K562 (cell line): ENCODE measurements around the gene FAM89B. TPM values are rescaled to one million over a fixed set of nuclear protein-coding genes. Genes with fewer than 3 reads are reported as not detected.
A peak's percentile ranks its signal among the peaks of the same experiment; 100 is the strongest.

Source experiments
- ARHGAP35 ChIP-seq: fragments of 450-650 bp; IDR thresholded peaks from 2 replicates; pipeline ENCODE4 v1.6.1; 2018; ENCODE audit not compliant: partially characterized antibody
- ARID2 ChIP-seq: fragments of 450-650 bp; IDR thresholded peaks from 2 replicates; pipeline ENCODE4 v1.6.1; 2017; ENCODE audit warnings: antibody characterized with exemption, mild to moderate bottlenecking
- ELF1 ChIP-seq: fragments of 200-800 bp; sonication (Bioruptor generic); IDR thresholded peaks from 2 replicates; pipeline ENCODE4 v1.6.1; 2016; ENCODE audit warnings: missing genetic modification characterization, missing compliant biosample characterization
- ETV5 ChIP-seq: sonication (generic); formaldehyde crosslinking; IDR thresholded peaks from 2 replicates; pipeline ENCODE4 v1.4.0; 2020; ENCODE audit warnings: low read depth, mild to moderate bottlenecking, missing genetic modification reagents
- FOS ChIP-seq: IDR thresholded peaks from 3 replicates; pipeline ENCODE4 v1.6.1; 2011; ENCODE audit not compliant: insufficient read length; ENCODE audit errors: extremely low read depth
- FOSL1 ChIP-seq: fragments of 200-800 bp; sonication (Bioruptor generic); conservative IDR thresholded peaks from 2 replicates; pipeline ENCODE4 v1.6.1; 2016; ENCODE audit warnings: missing genetic modification characterization, missing compliant biosample characterization
- GABPB1 ChIP-seq: sonication (generic); formaldehyde crosslinking; IDR thresholded peaks from 2 replicates; pipeline ENCODE4 v1.8.0; 2022; ENCODE audit warnings: mild to moderate bottlenecking, missing genetic modification reagents
- MXI1 ChIP-seq: IDR thresholded peaks from 2 replicates; pipeline ENCODE4 v1.6.1; 2011; ENCODE audit warnings: low read depth, mild to moderate bottlenecking, improper control_type of control experiment, low read length
- NFE2L1 ChIP-seq: fragments of 450-650 bp; IDR thresholded peaks from 2 replicates; pipeline ENCODE4 v1.6.1; 2016; ENCODE audit warnings: missing genetic modification characterization, low read depth, mild to moderate bottlenecking, missing compliant biosample characterization, moderate library complexity, borderline replicate concordance
- NR1H2 ChIP-seq: sonication (generic); formaldehyde crosslinking; IDR thresholded peaks from 2 replicates; pipeline ENCODE4 v1.4.0; 2020; ENCODE audit warnings: mild to moderate bottlenecking, missing genetic modification reagents
- PML ChIP-seq: IDR thresholded peaks from 2 replicates; pipeline ENCODE4 v1.6.1; 2012; ENCODE audit warnings: low read length, inconsistent platforms
- RCOR1 ChIP-seq, 2 experiments: IDR thresholded peaks; 2 replicates each; pipeline ENCODE4 v1.6.1; 2012; ENCODE audit warnings: low read depth in 2 of 2, low read length in 2 of 2, borderline replicate concordance in 1 of 2, improper control_type of control experiment in 1 of 2
- SMAD1 ChIP-seq: fragments of 150-350 bp; IDR thresholded peaks from 2 replicates; pipeline ENCODE4 v1.6.1; 2014; ENCODE audit warnings: low read length, low read depth; ENCODE audit not compliant: partially characterized antibody
- SMAD3 ChIP-seq: fragments of 450-650 bp; formaldehyde crosslinking; conservative IDR thresholded peaks from 2 replicates; pipeline ENCODE4 v1.4.0; 2020; ENCODE audit warnings: mild to moderate bottlenecking
- ZBTB7A ChIP-seq: IDR thresholded peaks from 2 replicates; pipeline ENCODE4 v1.6.1; 2011; ENCODE audit warnings: low read depth, mild to moderate bottlenecking, low read length, moderate library complexity, borderline replicate concordance; ENCODE audit not compliant: control insufficient read depth
- ZNF146 ChIP-seq: IDR thresholded peaks from one replicate; pipeline ENCODE4 v1.6.1; 2018; ENCODE audit warnings: missing compliant biosample characterization; ENCODE audit not compliant: unreplicated experiment
- ZNF384 ChIP-seq: IDR thresholded peaks from 2 replicates; pipeline ENCODE4 v1.6.1; 2012; ENCODE audit warnings: low read depth, low read length, improper control_type of control experiment
- polyA plus RNA-seq, 8 experiments: library from polyadenylated mRNA; depleted of rRNA in 4 of 8; stranded (reverse) in 5 of 8; unstranded in 3 of 8; fragments of >200 nt; fragmentation: Nextera tagmentation in 2 of 8; fragmentation: Illumina TruSeq in 1 of 8; extraction: Ambion mirVana in 2 of 8; extraction: Trizol in 1 of 8; gene quantifications; 2 replicates each; pipeline versions ENCODE4 v1.2.1 to v1.2.3, GENCODE V29; 2011 to 2014; ENCODE audit warnings: inconsistent platforms in 1 of 8, missing spikeins in 1 of 8
- total RNA-seq, 7 experiments: library from RNA; depleted of rRNA in 6 of 7; stranded (reverse); fragments of >200 nt in 6 of 7; fragmentation: Illumina TruSeq in 2 of 7; extraction: Trizol in 2 of 7; gene quantifications; 2 replicates each; pipeline versions ENCODE4 v1.2.1 to v1.2.3, GENCODE V29; 2011 to 2021; ENCODE audit warnings: low replicate concordance in 1 of 7
- TF ChIP-seq, protein P1 (sequence below): fragments of 250-450 bp; sonication (Bioruptor Pico); IDR thresholded peaks from 2 replicates; pipeline ENCODE4 v1.4.0; 2020; ENCODE audit warnings: borderline replicate concordance
- TF ChIP-seq, protein P2 (sequence below): fragments of 450-650 bp; IDR thresholded peaks from 2 replicates; pipeline ENCODE4 v1.6.1; 2018; ENCODE audit not compliant: partially characterized antibody
- TF ChIP-seq, protein P3 (sequence below): sonication (generic); formaldehyde crosslinking; IDR thresholded peaks from 2 replicates; pipeline ENCODE4 v1.8.1; 2023; ENCODE audit warnings: mild to moderate bottlenecking, missing genetic modification reagents
- TF ChIP-seq, protein P4 (sequence below): fragments of 450-650 bp; IDR thresholded peaks from 2 replicates; pipeline ENCODE4 v1.6.1; 2016; ENCODE audit warnings: borderline replicate concordance

FAM89B gene
- total and polyA plus RNA-seq, 9 of the 15 experiments (the other 6 are each of a cell fraction or from before 2014, with no cell fraction given), result 0.32 to 27.6 (median 11.9) TPM

DNA sequence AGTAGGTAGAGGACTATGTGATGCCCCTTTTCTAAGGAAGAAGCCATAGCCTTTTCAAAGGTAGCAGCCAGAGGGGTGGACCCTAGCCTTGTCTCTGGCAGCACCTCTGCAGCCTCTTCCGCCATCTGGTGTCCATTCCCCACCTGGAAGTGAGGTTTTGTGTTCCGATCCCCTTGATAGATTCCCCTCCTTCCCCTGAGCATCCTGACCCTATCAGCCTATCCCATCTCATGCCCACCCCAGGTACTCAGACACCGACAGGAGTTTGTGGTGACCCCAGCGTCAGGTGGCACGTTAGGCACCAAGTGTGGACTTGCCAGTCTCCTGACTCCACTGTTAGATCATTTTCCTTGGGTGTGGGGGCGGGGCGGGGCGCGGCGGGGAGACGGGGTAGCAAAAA is 398 bp upstream of the FAM89B start (continued):
- TF ChIP-seq, protein P1, sequence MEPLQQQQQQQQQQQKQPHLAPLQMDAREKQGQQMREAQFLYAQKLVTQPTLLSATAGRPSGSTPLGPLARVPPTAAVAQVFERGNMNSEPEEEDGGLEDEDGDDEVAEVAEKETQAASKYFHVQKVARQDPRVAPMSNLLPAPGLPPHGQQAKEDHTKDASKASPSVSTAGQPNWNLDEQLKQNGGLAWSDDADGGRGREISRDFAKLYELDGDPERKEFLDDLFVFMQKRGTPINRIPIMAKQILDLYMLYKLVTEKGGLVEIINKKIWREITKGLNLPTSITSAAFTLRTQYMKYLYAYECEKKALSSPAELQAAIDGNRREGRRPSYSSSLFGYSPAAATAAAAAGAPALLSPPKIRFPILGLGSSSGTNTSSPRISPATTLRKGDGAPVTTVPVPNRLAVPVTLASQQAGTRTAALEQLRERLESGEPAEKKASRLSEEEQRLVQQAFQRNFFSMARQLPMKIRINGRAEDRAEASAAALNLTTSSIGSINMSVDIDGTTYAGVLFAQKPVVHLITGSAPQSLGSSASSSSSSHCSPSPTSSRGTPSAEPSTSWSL (CRISPR knock-in tag), result no peak
- TF ChIP-seq RCOR1 (IDR thresholded peaks at IDR 0.05; ENCODE audit: borderline replicate concordance in 1 of 2, low read depth in 2 of 2, low read length in 2 of 2) (0 out of 4 replicates have a peak, but pooled peaks of 1 of the 2 experiments have one; percentile 20), GABPB1 (CRISPR knock-in tag) (peak; percentile 22; the same call in 1 of the 2 replicates), FOSL1 (tag) (no peak), ZBTB7A (no peak), NR1H2 (CRISPR knock-in tag) (no peak), ARID2 (peak; percentile 76; the same call in 1 of the 2 replicates), NFE2L1 (tag) (no peak), ZNF384 (no peak), SMAD1 (no peak), ZNF146 (CRISPR knock-in tag) (no peak), ETV5 (0 out of 2 replicates have a peak, but pooled peaks have one; percentile 38), SMAD3 (no peak), MXI1 (no peak), FOS (no peak), ARHGAP35 (no peak), ELF1 (tag) (0 out of 2 replicates have a peak, but pooled peaks have one; percentile 26), PML (no peak)
- TF ChIP-seq, protein P2, sequence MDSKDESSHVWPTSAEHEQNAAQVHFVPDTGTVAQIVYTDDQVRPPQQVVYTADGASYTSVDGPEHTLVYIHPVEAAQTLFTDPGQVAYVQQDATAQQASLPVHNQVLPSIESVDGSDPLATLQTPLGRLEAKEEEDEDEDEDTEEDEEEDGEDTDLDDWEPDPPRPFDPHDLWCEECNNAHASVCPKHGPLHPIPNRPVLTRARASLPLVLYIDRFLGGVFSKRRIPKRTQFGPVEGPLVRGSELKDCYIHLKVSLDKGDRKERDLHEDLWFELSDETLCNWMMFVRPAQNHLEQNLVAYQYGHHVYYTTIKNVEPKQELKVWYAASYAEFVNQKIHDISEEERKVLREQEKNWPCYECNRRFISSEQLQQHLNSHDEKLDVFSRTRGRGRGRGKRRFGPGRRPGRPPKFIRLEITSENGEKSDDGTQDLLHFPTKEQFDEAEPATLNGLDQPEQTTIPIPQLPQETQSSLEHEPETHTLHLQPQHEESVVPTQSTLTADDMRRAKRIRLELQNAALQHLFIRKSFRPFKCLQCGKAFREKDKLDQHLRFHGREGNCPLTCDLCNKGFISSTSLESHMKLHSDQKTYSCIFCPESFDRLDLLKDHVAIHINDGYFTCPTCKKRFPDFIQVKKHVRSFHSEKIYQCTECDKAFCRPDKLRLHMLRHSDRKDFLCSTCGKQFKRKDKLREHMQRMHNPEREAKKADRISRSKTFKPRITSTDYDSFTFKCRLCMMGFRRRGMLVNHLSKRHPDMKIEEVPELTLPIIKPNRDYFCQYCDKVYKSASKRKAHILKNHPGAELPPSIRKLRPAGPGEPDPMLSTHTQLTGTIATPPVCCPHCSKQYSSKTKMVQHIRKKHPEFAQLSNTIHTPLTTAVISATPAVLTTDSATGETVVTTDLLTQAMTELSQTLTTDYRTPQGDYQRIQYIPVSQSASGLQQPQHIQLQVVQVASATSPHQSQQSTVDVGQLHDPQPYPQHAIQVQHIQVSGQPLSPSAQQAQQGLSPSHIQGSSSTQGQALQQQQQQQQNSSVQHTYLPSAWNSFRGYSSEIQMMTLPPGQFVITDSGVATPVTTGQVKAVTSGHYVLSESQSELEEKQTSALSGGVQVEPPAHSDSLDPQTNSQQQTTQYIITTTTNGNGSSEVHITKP, result peak; percentile 40
- TF ChIP-seq, protein P3, sequence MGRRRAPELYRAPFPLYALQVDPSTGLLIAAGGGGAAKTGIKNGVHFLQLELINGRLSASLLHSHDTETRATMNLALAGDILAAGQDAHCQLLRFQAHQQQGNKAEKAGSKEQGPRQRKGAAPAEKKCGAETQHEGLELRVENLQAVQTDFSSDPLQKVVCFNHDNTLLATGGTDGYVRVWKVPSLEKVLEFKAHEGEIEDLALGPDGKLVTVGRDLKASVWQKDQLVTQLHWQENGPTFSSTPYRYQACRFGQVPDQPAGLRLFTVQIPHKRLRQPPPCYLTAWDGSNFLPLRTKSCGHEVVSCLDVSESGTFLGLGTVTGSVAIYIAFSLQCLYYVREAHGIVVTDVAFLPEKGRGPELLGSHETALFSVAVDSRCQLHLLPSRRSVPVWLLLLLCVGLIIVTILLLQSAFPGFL (CRISPR knock-in tag), result no peak
- TF ChIP-seq, protein P4, sequence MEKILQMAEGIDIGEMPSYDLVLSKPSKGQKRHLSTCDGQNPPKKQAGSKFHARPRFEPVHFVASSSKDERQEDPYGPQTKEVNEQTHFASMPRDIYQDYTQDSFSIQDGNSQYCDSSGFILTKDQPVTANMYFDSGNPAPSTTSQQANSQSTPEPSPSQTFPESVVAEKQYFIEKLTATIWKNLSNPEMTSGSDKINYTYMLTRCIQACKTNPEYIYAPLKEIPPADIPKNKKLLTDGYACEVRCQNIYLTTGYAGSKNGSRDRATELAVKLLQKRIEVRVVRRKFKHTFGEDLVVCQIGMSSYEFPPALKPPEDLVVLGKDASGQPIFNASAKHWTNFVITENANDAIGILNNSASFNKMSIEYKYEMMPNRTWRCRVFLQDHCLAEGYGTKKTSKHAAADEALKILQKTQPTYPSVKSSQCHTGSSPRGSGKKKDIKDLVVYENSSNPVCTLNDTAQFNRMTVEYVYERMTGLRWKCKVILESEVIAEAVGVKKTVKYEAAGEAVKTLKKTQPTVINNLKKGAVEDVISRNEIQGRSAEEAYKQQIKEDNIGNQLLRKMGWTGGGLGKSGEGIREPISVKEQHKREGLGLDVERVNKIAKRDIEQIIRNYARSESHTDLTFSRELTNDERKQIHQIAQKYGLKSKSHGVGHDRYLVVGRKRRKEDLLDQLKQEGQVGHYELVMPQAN, result peak; percentile 51; the same call in 1 of the 2 replicates
